Urinary bladder (tissue), 4 donors: ENCODE results near the gene CDCP1. TPM values are rescaled to one million over a fixed set of nuclear protein-coding genes. Genes with fewer than 3 reads are reported as not detected.
"Not testable (repeated sequence)": the region's sequence is repeated elsewhere in the genome, so short reads cannot be mapped to it uniquely, and the experiment has no call there.

ENCODE experiments used
- DNase-seq: peaks from one replicate; pipeline ENCODE4 v3.0.0-alpha.2; 2015; ENCODE audit errors: extremely low spot score
- H3K27ac ChIP-seq: one replicate; pipeline ENCODE4 v1.5.1; 2013; ENCODE audit warnings: low read depth, mild to moderate bottlenecking, moderate library complexity
- H3K36me3 ChIP-seq: one replicate; pipeline ENCODE4 v1.6.1; 2013; ENCODE audit warnings: mild to moderate bottlenecking, moderate library complexity; ENCODE audit not compliant: insufficient read depth
- H3K4me1 ChIP-seq: one replicate; pipeline ENCODE4 v1.6.1; 2013; ENCODE audit warnings: mild to moderate bottlenecking, moderate library complexity; ENCODE audit not compliant: insufficient read depth
- H3K4me3 ChIP-seq: one replicate; pipeline ENCODE4 v1.5.1; 2013; ENCODE audit warnings: low read depth, low read length
- WGBS: extraction: QIAGEN DNeasy Blood & Tissue Kit; methylation state at CpG from one replicate; pipeline ENCODE4 v1.1.7; 2013; 5-methylcytosine and 5-hydroxymethylcytosine counted together
- polyA plus RNA-seq: library from polyadenylated mRNA; stranded (reverse); fragments of 200-250 nt; gene quantifications from one replicate; pipeline ENCODE4 v1.2.3, GENCODE V29; 2013
- total RNA-seq: library from RNA; depleted of rRNA; stranded (reverse); fragments of >200 nt; gene quantifications from one replicate; pipeline ENCODE4 v1.2.3, GENCODE V29; 2014
- donor health status: healthy with polysubstance abuse.
- donor health status: healthy.

Gene CDCP1
- total and polyA plus RNA-seq, 2 donors, result 2.0 to 2.9 TPM

DNA sequence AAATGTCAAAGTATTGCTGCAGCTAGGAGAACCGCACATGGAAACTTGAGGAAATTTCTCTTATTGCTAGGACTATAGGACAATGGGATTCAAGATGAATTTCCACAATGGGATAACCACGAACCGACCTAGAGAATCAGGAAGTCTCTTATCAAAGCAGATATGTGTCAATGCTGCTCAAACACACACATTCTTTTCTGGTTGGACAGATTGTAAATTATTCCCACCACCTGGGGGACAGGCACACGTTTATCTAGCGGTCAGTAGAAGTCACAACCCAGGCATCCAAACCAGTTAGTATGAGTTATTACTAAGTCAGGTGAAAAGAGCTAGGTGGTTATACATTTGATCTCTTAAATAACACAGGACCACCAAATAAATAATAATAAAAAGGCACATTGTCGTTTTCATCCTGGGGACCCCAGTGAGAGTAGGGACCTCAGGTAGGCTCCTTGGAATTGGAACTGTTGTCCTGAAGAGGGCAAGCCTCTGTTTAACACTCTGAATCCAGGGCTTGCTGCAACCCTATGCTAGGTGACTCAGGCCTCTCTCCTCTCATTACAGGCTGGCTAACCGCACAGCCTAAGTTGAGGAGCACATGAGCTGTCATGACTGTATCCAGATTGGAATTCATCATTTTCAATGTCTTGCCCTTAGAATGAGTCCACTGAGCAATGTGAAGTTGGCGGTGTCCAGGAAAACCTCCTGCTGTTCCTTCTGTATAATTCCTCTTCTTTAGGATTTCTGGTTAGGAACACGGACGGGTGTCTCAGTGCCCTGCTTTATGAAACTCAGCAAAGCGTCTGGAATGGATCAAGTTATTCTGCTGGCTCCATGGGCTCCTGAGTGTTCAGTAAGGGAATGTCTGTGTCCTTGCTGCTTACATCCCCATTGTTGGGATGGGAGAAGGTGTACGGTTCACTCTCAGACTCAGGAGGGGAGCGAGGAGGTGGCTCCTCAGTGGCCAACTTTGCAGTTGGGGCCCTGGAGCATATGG lies 61.1 kb downstream of the CDCP1 start:
- no peak for DNase-seq
- H3K36me3 ChIP-seq, result no peaks in the 10 kb centered on the region
- 83% methylated on average over 13 of the region's 13 CpGs for WGBS
- no peak overlapping the region for H3K4me3 ChIP-seq
- H3K4me1 ChIP-seq, result peaks cover 1% of the 10 kb centered on the region
- no peak overlapping the region for H3K27ac ChIP-seq

DNA sequence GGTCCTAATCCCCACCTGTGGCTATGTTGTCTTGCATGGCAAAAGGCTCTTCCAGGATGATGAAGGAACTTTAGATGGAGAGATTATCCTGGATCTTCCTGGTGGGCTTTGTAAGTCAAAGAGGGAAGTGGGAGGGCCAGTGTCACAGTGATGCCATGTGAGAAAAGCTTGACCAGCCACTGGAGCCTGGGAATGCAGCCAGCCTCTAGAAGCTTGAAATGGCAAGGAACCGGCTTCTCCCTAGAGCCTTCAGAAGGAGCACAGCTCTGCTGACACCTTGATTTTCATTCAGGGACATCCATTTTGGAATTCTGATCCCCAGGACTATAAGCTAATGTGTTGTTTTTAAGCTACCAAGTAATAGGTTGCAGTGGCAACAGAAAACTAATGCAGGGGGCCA lies 61.8 kb downstream of the CDCP1 start:
- no peak overlapping the region for H3K27ac ChIP-seq
- H3K4me3 ChIP-seq, result no peak overlapping the region
- peaks cover 1% of the 10 kb centered on the region for H3K4me1 ChIP-seq
- no peak for DNase-seq
- WGBS, result 76% methylated on average over 1 of the region's 1 CpG
- no peaks in the 10 kb centered on the region for H3K36me3 ChIP-seq

DNA sequence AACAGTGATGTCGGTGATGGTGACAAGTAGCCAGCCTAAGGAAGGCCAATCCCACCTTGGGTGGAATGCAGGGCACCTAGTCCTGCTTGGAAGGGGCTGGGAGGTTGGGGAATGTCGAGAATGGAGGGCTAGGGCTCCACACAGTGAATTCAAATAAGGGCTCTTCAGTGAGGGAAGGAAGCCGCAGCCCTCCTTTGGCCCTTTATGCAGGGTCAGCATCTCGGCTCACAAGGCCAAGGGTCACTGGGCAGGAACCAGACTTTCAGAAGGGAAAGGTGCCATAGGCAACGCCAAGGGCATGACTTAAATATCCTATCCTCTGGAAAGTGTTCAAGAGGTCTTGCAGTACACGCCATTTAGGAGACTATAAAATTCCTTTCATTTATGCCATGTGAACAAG lies 63.2 kb downstream of the CDCP1 start:
- no peak overlapping the region for H3K27ac ChIP-seq

GRCh38 chr3:45082142-45082538 lies 64.0 kb downstream of the CDCP1 start:
- Histone ChIP-seq H3K4me1 (no peaks in the 10 kb centered on the region), H3K4me3 (no peak overlapping the region), H3K27ac (no peak overlapping the region), H3K36me3 (no peaks in the 10 kb centered on the region)
- no peak for DNase-seq
- WGBS, result 64% methylated on average over 5 of the region's 5 CpGs

More for the DNA sequence above, 63.2 kb downstream of the CDCP1 start:
- Histone ChIP-seq H3K36me3 (no peaks in the 10 kb centered on the region), H3K4me3 (no peak overlapping the region), H3K4me1 (no peaks in the 10 kb centered on the region)
- no peak for DNase-seq
- WGBS, result 85% methylated on average over 6 of the region's 6 CpGs

DNA sequence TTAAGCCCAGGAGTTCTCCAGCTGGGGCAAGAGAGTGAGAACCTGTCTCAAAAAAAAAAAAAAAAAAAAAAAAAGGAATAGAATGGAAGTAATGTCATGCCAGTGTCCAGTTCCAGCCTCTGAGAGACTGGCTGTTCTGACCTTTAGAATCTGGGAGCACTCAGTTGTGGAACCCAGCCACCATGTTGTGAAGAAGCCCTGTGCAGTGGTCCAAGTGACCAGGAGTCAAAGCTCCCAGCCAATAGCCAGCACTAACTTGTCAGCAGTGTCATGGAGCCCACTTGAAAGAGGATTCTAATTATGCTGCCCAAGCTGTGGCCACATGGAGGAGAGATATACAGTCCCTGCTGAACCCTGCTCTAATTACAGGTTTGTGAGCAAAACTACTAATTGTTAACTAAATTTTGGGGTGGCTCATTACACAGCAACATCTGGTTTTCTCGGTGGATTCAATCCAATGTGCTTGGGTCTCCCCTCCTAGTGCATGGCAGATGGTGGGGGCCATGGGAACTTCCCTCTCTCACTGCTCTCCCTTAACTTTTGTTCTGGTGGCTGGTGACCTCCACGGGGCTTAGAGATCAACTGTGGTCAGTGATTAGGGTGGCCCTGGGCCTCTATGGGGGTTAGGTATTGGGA lies 64.6 kb downstream of the CDCP1 start:
- DNase-seq, result no peak
- WGBS, result 86% methylated on average over 2 of the region's 2 CpGs
- H3K4me1 ChIP-seq, result no peaks in the 10 kb centered on the region
- no peak overlapping the region for H3K4me3 ChIP-seq
- no peak overlapping the region for H3K27ac ChIP-seq
- H3K36me3 ChIP-seq, result no peaks in the 10 kb centered on the region

GRCh38 chr3:45080824-45081223 lies 65.4 kb downstream of the CDCP1 start:
- Histone ChIP-seq H3K4me3 (no peak overlapping the region), H3K4me1 (no peaks in the 10 kb centered on the region), H3K36me3 (no peaks in the 10 kb centered on the region), H3K27ac (no peak overlapping the region)
- DNase-seq, result no peak
- WGBS, result 94% methylated on average over 1 of the region's 1 CpG

- Histone ChIP-seq H3K27ac (no peak overlapping the region), H3K4me1 (no peaks in the 10 kb centered on the region), H3K36me3 (no peaks in the 10 kb centered on the region), H3K4me3 (no peak overlapping the region)
- WGBS, result 79% methylated on average over 1 of the region's 1 CpG
- no peak for DNase-seq
Observed at GRCh38 chr3:45079715-45080114, 66.5 kb downstream of the CDCP1 start.

DNA sequence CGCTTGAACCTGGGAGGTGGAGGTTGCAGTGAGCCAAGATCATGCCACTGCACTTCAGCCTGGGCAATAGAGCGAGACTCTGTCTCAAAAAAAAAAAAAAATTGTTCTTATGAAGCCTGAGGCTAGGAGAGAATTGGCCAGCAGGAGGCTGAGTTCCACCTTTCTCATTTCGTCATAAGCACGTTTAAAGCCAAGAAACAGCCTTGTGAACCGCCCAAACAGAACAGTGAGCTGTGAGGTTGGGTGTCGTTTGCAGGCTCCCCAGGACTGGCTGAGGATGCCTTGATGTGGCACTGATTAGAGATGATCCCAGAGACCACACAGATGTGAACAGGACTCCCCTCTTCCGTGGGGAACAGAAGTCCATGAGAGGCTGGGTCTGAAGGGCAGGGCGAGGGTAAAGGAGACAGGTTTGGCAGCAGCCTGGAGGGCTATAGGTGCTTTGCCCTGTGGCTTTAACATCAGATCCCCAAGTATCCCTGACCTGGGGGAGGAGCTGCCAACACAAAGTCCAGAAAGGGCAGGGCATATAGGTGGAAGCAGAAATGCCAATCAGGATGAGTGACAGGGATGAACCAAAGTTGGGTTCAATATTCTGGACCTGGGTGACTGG lies 67.2 kb downstream of the CDCP1 start:
- Histone ChIP-seq H3K36me3 (no peaks in the 10 kb centered on the region), H3K4me1 (no peaks in the 10 kb centered on the region), H3K27ac (no peak overlapping the region), H3K4me3 (no peak overlapping the region)
- 69% methylated on average over 8 of the region's 8 CpGs for WGBS
- no peak for DNase-seq

- H3K4me3 ChIP-seq, DNase-seq, H3K27ac ChIP-seq, H3K4me1 ChIP-seq, H3K36me3 ChIP-seq: not testable (repeated sequence)
- 92% methylated on average over 1 of the region's 1 CpG for WGBS
Observed at GRCh38 chr3:45078256-45078655, 67.9 kb downstream of the CDCP1 start.

- no peaks in the 10 kb centered on the region for H3K4me1 ChIP-seq
- no peak overlapping the region for H3K27ac ChIP-seq
- no peaks in the 10 kb centered on the region for H3K36me3 ChIP-seq
- 82% methylated on average over 11 of the region's 11 CpGs for WGBS
- no peak overlapping the region for H3K4me3 ChIP-seq
- no peak for DNase-seq
Observed at GRCh38 chr3:45075821-45076625, 70.2 kb downstream of the CDCP1 start.

- H3K36me3 ChIP-seq, result no peaks in the 10 kb centered on the region
- DNase-seq, result no peak
- no peaks in the 10 kb centered on the region for H3K4me1 ChIP-seq
- no peak overlapping the region for H3K4me3 ChIP-seq
- no peak overlapping the region for H3K27ac ChIP-seq
Observed at GRCh38 chr3:45071075-45071474, 75.1 kb downstream of the CDCP1 start.

GRCh38 chr3:45067941-45068340 lies 78.2 kb downstream of the CDCP1 start:
- no peak overlapping the region for H3K27ac ChIP-seq
- WGBS, result 80% methylated on average over 3 of the region's 3 CpGs

GRCh38 chr3:45067486-45067885 lies 78.7 kb downstream of the CDCP1 start:
- H3K27ac ChIP-seq, result no peak overlapping the region
- no peak for DNase-seq
- no peaks in the 10 kb centered on the region for H3K4me1 ChIP-seq
- 80% methylated on average over 3 of the region's 4 CpGs for WGBS
- H3K4me3 ChIP-seq, result no peak overlapping the region
- H3K36me3 ChIP-seq, result no peaks in the 10 kb centered on the region

More at GRCh38 chr3:45067941-45068340, 78.2 kb downstream of the CDCP1 start:
- Histone ChIP-seq H3K4me1 (no peaks in the 10 kb centered on the region), H3K4me3 (no peak overlapping the region), H3K36me3 (no peaks in the 10 kb centered on the region)
- no peak for DNase-seq
